HCT116 (cell line): Measurements from ENCODE around the gene SCGB2B2. TPM values are rescaled to one million over a fixed set of nuclear protein-coding genes. Genes with fewer than 3 reads are reported as not detected.

Experiments
- ATAC-seq: fragments of 200-7000 bp; cut with Tn5 transposase; 2 replicates; pipeline ENCODE4 v1.9.1; 2020; ENCODE audit warnings: mild to moderate bottlenecking, moderate library complexity
- Bru-seq: library from RNA; stranded (reverse); fragments of 400-500 nt; gene quantifications from one replicate; lab custom pipeline; 2021; lab: Mats Ljungman, UMichigan
- BruChase-seq, 2 experiments: library from RNA; stranded (reverse); fragments of 400-500 nt; gene quantifications; one replicate each; lab custom pipeline; 2021; lab: Mats Ljungman, UMichigan
- BruUV-seq: library from RNA; stranded (reverse); fragments of 400-500 nt; replicated peaks from 2 replicates; lab custom pipeline; 2021; lab: Mats Ljungman, UMichigan
- CTCF ChIA-PET: fragments of 300-600 bp; sonication (Branson Sonifier 250); formaldehyde crosslinking; loops from one replicate; lab custom pipeline; 2021; ENCODE audit warnings: antibody characterized with exemption; lab: Charles Lee
- POLR2A ChIA-PET: fragments of 300-600, 350-600 bp; sonication (Branson Sonifier 250); formaldehyde crosslinking; loops from one replicate; lab custom pipeline; 2021; ENCODE audit warnings: antibody characterized with exemption; lab: Charles Lee
- RAD21 ChIA-PET, 2 experiments: fragments of 300-600 bp; sonication (Branson Sonifier 250); formaldehyde crosslinking; loops; one replicate each; lab custom pipeline; 2023; ENCODE audit warnings: low total read pairs in 2 of 2; ENCODE audit not compliant: uncharacterized antibody in 2 of 2, unreplicated experiment in 2 of 2, low non-redundant PET in 1 of 2; lab: Charles Lee
- DNase-seq: peaks from one replicate; pipeline ENCODE4 v3.0.0-alpha.2; 2010; ENCODE audit warnings: low read depth, low spot score
- H2AFZ ChIP-seq: fragments of 200-600 bp; shearing (Covaris generic), sonication (generic); 2 replicates; pipeline ENCODE4 v1.6.1; 2017; ENCODE audit warnings: low read depth, mixed run types, mixed read lengths, antibody characterized with exemption, low read length; ENCODE audit not compliant: poor library complexity, severe bottlenecking
- H3K27ac ChIP-seq: 2 replicates; pipeline ENCODE4 v1.5.1; 2012; ENCODE audit warnings: low read depth, low read length
- H3K27me3 ChIP-seq: fragments of 200-600 bp; sonication (generic); 2 replicates; pipeline ENCODE4 v1.6.1; 2016; ENCODE audit warnings: mixed run types, low read length, mixed read lengths; ENCODE audit not compliant: insufficient read depth
- H3K36me3 ChIP-seq, 2 experiments: fragments of 200-500 bp in 1 of 2; fragments of 200-600 bp in 1 of 2; sonication (Bioruptor generic) in 1 of 2; sonication (generic) in 1 of 2; 2 replicates each; pipeline versions ENCODE4 v1.5.1 to v1.6.1; 2014 to 2016; ENCODE audit warnings: low read length in 2 of 2, inconsistent platforms in 1 of 2, mixed read lengths in 1 of 2, mixed run types in 1 of 2; ENCODE audit not compliant: insufficient read depth in 2 of 2, control insufficient read depth in 1 of 2
- H3K4me1 ChIP-seq, 2 experiments: fragments of 200-600 bp in 1 of 2; sonication (generic) in 1 of 2; 2 replicates each; pipeline versions ENCODE4 v1.5.1 to v1.6.1; 2012 to 2017; ENCODE audit warnings: low read length in 2 of 2, inconsistent platforms in 1 of 2, mild to moderate bottlenecking in 1 of 2, mixed read lengths in 1 of 2, mixed run types in 1 of 2, moderate library complexity in 1 of 2; ENCODE audit not compliant: insufficient read depth in 2 of 2, control insufficient read depth in 1 of 2
- H3K4me2 ChIP-seq: fragments of 200-600 bp; sonication (generic); 2 replicates; pipeline ENCODE4 v1.6.1; 2017; ENCODE audit warnings: mixed run types, low read length, mixed read lengths
- H3K4me3 ChIP-seq, 2 experiments: fragments of 200-600 bp in 1 of 2; sonication (generic) in 1 of 2; replicated peaks in 1 of 2; 2 replicates each; pipeline ENCODE4 v1.5.1; 2011 to 2016; ENCODE audit warnings: low read length in 2 of 2, control low read depth in 1 of 2, low read depth in 1 of 2, mild to moderate bottlenecking in 1 of 2, mixed read lengths in 1 of 2, mixed run types in 1 of 2
- H3K79me2 ChIP-seq: fragments of 200-600 bp; sonication (generic); 2 replicates; pipeline ENCODE4 v1.6.1; 2017; ENCODE audit warnings: mild to moderate bottlenecking, mixed run types, low read length, moderate library complexity, mixed read lengths; ENCODE audit not compliant: insufficient read depth
- H3K9ac ChIP-seq: fragments of 200-600 bp; sonication (generic); 2 replicates; pipeline ENCODE4 v1.6.1; 2016; ENCODE audit warnings: low read length, mixed read lengths
- H3K9me2 ChIP-seq: fragments of 200-600 bp; sonication (generic), shearing (Covaris generic); 2 replicates; pipeline ENCODE4 v1.6.1; 2017; ENCODE audit warnings: mixed run types, mild to moderate bottlenecking, moderate library complexity; ENCODE audit not compliant: insufficient read depth
- H3K9me3 ChIP-seq, 2 experiments: fragments of 200-500 bp in 1 of 2; fragments of 200-600 bp in 1 of 2; sonication (Bioruptor generic) in 1 of 2; sonication (generic) in 1 of 2; 2 replicates each; pipeline ENCODE4 v1.6.1; 2014 to 2017; ENCODE audit warnings: low read length in 2 of 2, mixed read lengths in 2 of 2, inconsistent platforms in 1 of 2, low read depth in 1 of 2, mild to moderate bottlenecking in 1 of 2, mixed run types in 1 of 2, moderate library complexity in 1 of 2; ENCODE audit not compliant: control insufficient read depth in 1 of 2, insufficient read depth in 1 of 2
- H4K20me1 ChIP-seq: fragments of 200-600 bp; sonication (generic), shearing (Covaris generic); 2 replicates; pipeline ENCODE4 v1.6.1; 2017; ENCODE audit warnings: mixed run types, mild to moderate bottlenecking, moderate library complexity; ENCODE audit not compliant: insufficient read depth
- ATF3 ChIP-seq: IDR thresholded peaks from 2 replicates; pipeline ENCODE4 v1.6.1; 2012
- CEBPB ChIP-seq: IDR thresholded peaks from 2 replicates; pipeline ENCODE4 v1.6.1; 2012; ENCODE audit warnings: low read depth
- CTCF ChIP-seq, 3 experiments: fragments of 200-600 bp in 1 of 3; sonication (generic) in 1 of 3; IDR thresholded peaks in 2 of 3; conservative IDR thresholded peaks in 1 of 3; 2 replicates each; pipeline ENCODE4 v1.5.1; 2012 to 2017; ENCODE audit warnings: low read depth in 2 of 3, low read length in 2 of 3, antibody characterized with exemption in 1 of 3, borderline replicate concordance in 1 of 3, control low read depth in 1 of 3, mild to moderate bottlenecking in 1 of 3, mixed read lengths in 1 of 3, mixed run types in 1 of 3, moderate library complexity in 1 of 3; ENCODE audit not compliant: insufficient read depth in 1 of 3
- ELF1 ChIP-seq: IDR thresholded peaks from 2 replicates; pipeline ENCODE4 v1.6.1; 2012; ENCODE audit warnings: low read depth, borderline replicate concordance
- EZH2 ChIP-seq: fragments of 200-600 bp; sonication (generic); IDR thresholded peaks from 2 replicates; pipeline ENCODE4 v1.6.1; 2017; ENCODE audit warnings: antibody characterized with exemption, mixed run types
- EZH2phosphoT487 ChIP-seq: fragments of 200-600 bp; IDR thresholded peaks from 2 replicates; pipeline ENCODE4 v1.6.1; 2018; ENCODE audit warnings: antibody characterized with exemption, borderline replicate concordance
- JUND ChIP-seq: IDR thresholded peaks from 2 replicates; pipeline ENCODE4 v1.6.1; 2012
- MAX ChIP-seq: IDR thresholded peaks from 2 replicates; pipeline ENCODE4 v1.6.1; 2012
- POLR2A ChIP-seq: IDR thresholded peaks from 2 replicates; pipeline ENCODE4 v1.7.0; 2011; ENCODE audit warnings: borderline replicate concordance; ENCODE audit not compliant: insufficient read depth, insufficient read length; ENCODE audit errors: extremely low read depth
- POLR2AphosphoS5 ChIP-seq: IDR thresholded peaks from 2 replicates; pipeline ENCODE4 v1.6.1; 2011; ENCODE audit warnings: mild to moderate bottlenecking, low read depth, low read length, moderate library complexity
- RAD21 ChIP-seq: IDR thresholded peaks from 2 replicates; pipeline ENCODE4 v1.6.1; 2012; ENCODE audit warnings: low read depth, mild to moderate bottlenecking
- SIN3A ChIP-seq: IDR thresholded peaks from 2 replicates; pipeline ENCODE4 v1.6.1; 2012; ENCODE audit warnings: low read depth
- SP1 ChIP-seq: IDR thresholded peaks from 2 replicates; pipeline ENCODE4 v1.6.1; 2012; ENCODE audit warnings: low read depth
- SRF ChIP-seq: IDR thresholded peaks from 2 replicates; pipeline ENCODE4 v1.6.1; 2012; ENCODE audit warnings: low read depth
- TCF7L2 ChIP-seq: IDR thresholded peaks from 2 replicates; pipeline ENCODE4 v1.7.0; 2011; ENCODE audit warnings: borderline replicate concordance, inconsistent platforms; ENCODE audit not compliant: insufficient read depth, insufficient read length; ENCODE audit errors: extremely low read depth
- YY1 ChIP-seq: IDR thresholded peaks from 2 replicates; pipeline ENCODE4 v1.6.1; 2011; ENCODE audit warnings: low read length, low read depth, moderate library complexity, mild to moderate bottlenecking; ENCODE audit not compliant: insufficient replicate concordance; ENCODE audit errors: extremely low read depth
- ZFX ChIP-seq: fragments of 450-650 bp; IDR thresholded peaks from 2 replicates; pipeline ENCODE4 v1.6.1; 2017
- ZNF274 ChIP-seq: fragments of 200-500 bp; sonication (Bioruptor generic); IDR thresholded peaks from 2 replicates; pipeline ENCODE4 v1.6.1; 2014; ENCODE audit warnings: mild to moderate bottlenecking, low read depth, low read length, inconsistent platforms
- intact Hi-C: fragments of 100-400 bp; cut with micrococcal nuclease; formaldehyde crosslinking; loops from 2 replicates; pipeline ENCODE4 v1.10.0; 2022
- long read RNA-seq: library from polyadenylated mRNA; unstranded; transcript quantifications from one replicate; pipeline ENCODE4 v2.0.0, GENCODE V29; 2021; ENCODE audit not compliant: unreplicated experiment
- polyA plus RNA-seq: library from polyadenylated mRNA; unstranded; fragments of >200 nt; gene quantifications from 2 replicates; pipeline ENCODE4 v1.2.1, GENCODE V29; 2012; ENCODE audit warnings: missing spikeins
- total RNA-seq: library from RNA; stranded (reverse); gene quantifications from one replicate; pipeline ENCODE4 v1.2.1, GENCODE V29; 2021; ENCODE audit not compliant: unreplicated experiment
- TF ChIP-seq, protein P1 (sequence below): IDR thresholded peaks from 2 replicates; pipeline ENCODE4 v1.6.1; 2012; ENCODE audit warnings: low read depth

The SCGB2B2 gene, protein sequence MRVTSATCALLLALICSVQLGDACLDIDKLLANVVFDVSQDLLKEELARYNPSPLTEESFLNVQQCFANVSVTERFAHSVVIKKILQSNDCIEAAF
- 0.27 TPM for total RNA-seq
- 0.33 and 0.90 TPM in 2 replicates for polyA plus RNA-seq
- Bru-seq, nascent RNA = percentile 48 among the genes with signal in this experiment
- percentile 58 among the genes with signal in this experiment for BruChase-seq, experiment 1, labeled RNA remaining after a 6-hour chase
- percentile 61 among the genes with signal in this experiment for BruChase-seq, experiment 2, labeled RNA remaining after a 2-hour chase
- long read RNA-seq = 0 reads

- POLR2A ChIA-PET = interaction anchor here (1.0 to 1.9 kb wide), 2 partner anchors 11 to 35 kb away, joined by 3 to 9 read pairs; no protein-coding TSS in a partner anchor
- TF ChIP-seq CEBPB (no peak), POLR2AphosphoS5 (no peak; the same call in 1 of the 2 replicates), JUND (no peak), YY1 (peak; percentile 60), TCF7L2 (no peak), SRF (no peak), EZH2 (no peak), SIN3A (peak; percentile 73), RAD21 (no peak), ZNF274 (no peak), MAX (peak; percentile 70), ATF3 (no peak), ZFX (no peak), ELF1 (peak; percentile 82), CTCF (IDR thresholded peaks at IDR 0.05 in 2 of 3, conservative IDR thresholded peaks at IDR 0.05 in 1 of 3; ENCODE audit: borderline replicate concordance in 1 of 3, insufficient read depth in 1 of 3, low read depth in 2 of 3, low read length in 2 of 3) (no peak), EZH2phosphoT487 (no peak), POLR2A (no peak), SP1 (peak; percentile 31; the same call in 1 of the 2 replicates)
- TF ChIP-seq, protein P1, sequence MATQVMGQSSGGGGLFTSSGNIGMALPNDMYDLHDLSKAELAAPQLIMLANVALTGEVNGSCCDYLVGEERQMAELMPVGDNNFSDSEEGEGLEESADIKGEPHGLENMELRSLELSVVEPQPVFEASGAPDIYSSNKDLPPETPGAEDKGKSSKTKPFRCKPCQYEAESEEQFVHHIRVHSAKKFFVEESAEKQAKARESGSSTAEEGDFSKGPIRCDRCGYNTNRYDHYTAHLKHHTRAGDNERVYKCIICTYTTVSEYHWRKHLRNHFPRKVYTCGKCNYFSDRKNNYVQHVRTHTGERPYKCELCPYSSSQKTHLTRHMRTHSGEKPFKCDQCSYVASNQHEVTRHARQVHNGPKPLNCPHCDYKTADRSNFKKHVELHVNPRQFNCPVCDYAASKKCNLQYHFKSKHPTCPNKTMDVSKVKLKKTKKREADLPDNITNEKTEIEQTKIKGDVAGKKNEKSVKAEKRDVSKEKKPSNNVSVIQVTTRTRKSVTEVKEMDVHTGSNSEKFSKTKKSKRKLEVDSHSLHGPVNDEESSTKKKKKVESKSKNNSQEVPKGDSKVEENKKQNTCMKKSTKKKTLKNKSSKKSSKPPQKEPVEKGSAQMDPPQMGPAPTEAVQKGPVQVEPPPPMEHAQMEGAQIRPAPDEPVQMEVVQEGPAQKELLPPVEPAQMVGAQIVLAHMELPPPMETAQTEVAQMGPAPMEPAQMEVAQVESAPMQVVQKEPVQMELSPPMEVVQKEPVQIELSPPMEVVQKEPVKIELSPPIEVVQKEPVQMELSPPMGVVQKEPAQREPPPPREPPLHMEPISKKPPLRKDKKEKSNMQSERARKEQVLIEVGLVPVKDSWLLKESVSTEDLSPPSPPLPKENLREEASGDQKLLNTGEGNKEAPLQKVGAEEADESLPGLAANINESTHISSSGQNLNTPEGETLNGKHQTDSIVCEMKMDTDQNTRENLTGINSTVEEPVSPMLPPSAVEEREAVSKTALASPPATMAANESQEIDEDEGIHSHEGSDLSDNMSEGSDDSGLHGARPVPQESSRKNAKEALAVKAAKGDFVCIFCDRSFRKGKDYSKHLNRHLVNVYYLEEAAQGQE = no peak
Measured at GRCh38 chr19:34676697-34677385, at the start of gene SCGB2B2. SCGB2B2 (minus strand) TSS chr19:34677159; CDS start chr19:34594563, 82,596 bp downstream.

More at GRCh38 chr19:34676697-34677385, at the start of gene SCGB2B2:
- peak within 1 kb of the TSS; percentile 90 for H3K4me2 ChIP-seq
- H3K27me3 ChIP-seq = no peaks in the 10 kb centered on the region
- BruUV-seq = TSS peak; percentile 64
- peak; percentile 79 for ATAC-seq
- peak within 1 kb of the TSS; percentile 47 for H2AFZ ChIP-seq
- ChIA-PET CTCF (interaction anchor here (1.2 kb wide), 1 partner anchor 36 kb away, joined by 5 read pairs; no protein-coding TSS in a partner anchor), RAD21 (no interaction called here)
- 0 out of 2 replicates have a peak, but pooled peaks cover 4% of the 10 kb centered on the region for H3K79me2 ChIP-seq
- intact Hi-C loops = loop anchor here (1.0 kb wide), 1 partner anchor 56 kb away; no protein-coding TSS in a partner anchor
- H3K36me3 ChIP-seq = peaks cover 8 to 27% of the 10 kb centered on the region in 2 experiments; a peak in 3 of 4 replicates
- H3K9me3 ChIP-seq = no peaks in the 10 kb centered on the region; a peak in 1 of 4 replicates
- no peaks in the 10 kb centered on the region for H4K20me1 ChIP-seq
- peaks cover 7 to 15% of the 10 kb centered on the region in 2 experiments for H3K4me1 ChIP-seq
- H3K27ac ChIP-seq = peak within 1 kb of the TSS; percentile 92
- no peaks in the 10 kb centered on the region for H3K9me2 ChIP-seq
- H3K4me3 ChIP-seq = peak within 1 kb of the TSS; percentile 74 to 80
- H3K9ac ChIP-seq = peak within 1 kb of the TSS; percentile 78
- peak; percentile 80 for DNase-seq
